ENCODE data around the gene IGFBPL1.
A peak's percentile ranks its signal among the peaks of the same experiment; 100 is the strongest.

IGFBPL1 gene

DNA sequence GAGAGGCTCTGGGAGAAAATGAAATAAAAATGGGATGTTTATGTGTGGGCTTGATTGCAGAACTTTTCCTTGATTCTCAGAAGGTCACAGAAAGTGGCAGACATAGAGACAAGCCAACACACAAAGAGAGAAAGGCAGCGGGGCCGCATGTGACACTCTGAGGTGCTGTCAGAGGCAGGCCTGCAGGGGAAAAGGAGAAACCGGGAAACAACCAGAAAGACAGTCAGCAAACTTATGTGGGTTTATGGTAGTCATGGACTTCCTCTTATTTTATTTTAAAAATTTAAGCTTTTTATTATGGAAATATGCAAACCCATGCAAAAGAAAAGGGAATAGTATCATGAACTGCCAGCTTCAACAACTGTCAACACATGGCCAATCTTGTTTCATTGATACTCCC, 16.3 kb upstream of the IGFBPL1 start:
- no peaks in the 10 kb centered on the region for H3K36me3 Mint-ChIP-seq (ENCODE audit: low read depth)

DNA sequence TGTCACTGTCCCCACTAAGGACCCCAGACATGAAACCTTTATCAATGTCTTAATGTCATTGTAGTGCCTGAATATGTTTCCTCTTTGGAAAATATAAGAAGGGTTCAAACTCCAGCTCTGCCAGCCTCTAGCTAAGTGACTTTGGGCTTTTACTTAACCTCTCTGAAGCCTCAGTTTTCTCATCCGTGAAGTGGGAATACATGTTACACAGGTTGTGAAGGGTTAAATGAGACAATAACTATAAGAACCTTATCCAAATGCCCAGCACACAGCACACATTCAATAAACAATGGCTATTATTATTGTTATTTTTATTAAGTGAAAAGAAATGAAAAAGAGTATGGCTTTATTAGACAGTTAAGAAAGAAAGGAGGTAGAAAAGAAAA, 15.7 kb upstream of the IGFBPL1 start:
- no peak overlapping the region for H3K4me3 Mint-ChIP-seq
- no peak overlapping the region for H3K27ac Mint-ChIP-seq
- peaks cover 24% of the 10 kb centered on the region for H3K27me3 Mint-ChIP-seq (ENCODE audit: low read depth)
- no peaks in the 10 kb centered on the region for H3K4me1 Mint-ChIP-seq
- H3K9me3 Mint-ChIP-seq = no peaks in the 10 kb centered on the region
- H3K36me3 Mint-ChIP-seq (ENCODE audit: low read depth) = no peaks in the 10 kb centered on the region
- TF ChIP-seq, protein P1, sequence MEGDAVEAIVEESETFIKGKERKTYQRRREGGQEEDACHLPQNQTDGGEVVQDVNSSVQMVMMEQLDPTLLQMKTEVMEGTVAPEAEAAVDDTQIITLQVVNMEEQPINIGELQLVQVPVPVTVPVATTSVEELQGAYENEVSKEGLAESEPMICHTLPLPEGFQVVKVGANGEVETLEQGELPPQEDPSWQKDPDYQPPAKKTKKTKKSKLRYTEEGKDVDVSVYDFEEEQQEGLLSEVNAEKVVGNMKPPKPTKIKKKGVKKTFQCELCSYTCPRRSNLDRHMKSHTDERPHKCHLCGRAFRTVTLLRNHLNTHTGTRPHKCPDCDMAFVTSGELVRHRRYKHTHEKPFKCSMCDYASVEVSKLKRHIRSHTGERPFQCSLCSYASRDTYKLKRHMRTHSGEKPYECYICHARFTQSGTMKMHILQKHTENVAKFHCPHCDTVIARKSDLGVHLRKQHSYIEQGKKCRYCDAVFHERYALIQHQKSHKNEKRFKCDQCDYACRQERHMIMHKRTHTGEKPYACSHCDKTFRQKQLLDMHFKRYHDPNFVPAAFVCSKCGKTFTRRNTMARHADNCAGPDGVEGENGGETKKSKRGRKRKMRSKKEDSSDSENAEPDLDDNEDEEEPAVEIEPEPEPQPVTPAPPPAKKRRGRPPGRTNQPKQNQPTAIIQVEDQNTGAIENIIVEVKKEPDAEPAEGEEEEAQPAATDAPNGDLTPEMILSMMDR (IDR thresholded peaks at IDR 0.05; ENCODE audit: unreplicated experiment in 3 of 3) = no peak

More for the DNA sequence above, 16.3 kb upstream of the IGFBPL1 start:
- Mint-ChIP-seq H3K27me3 (ENCODE audit: low read depth) (peaks cover 27% of the 10 kb centered on the region), H3K4me1 (no peaks in the 10 kb centered on the region), H3K27ac (no peak overlapping the region), H3K4me3 (no peak overlapping the region), H3K9me3 (no peaks in the 10 kb centered on the region)
- TF ChIP-seq, protein P1 (IDR thresholded peaks at IDR 0.05; ENCODE audit: unreplicated experiment in 3 of 3) = no peak

DNA sequence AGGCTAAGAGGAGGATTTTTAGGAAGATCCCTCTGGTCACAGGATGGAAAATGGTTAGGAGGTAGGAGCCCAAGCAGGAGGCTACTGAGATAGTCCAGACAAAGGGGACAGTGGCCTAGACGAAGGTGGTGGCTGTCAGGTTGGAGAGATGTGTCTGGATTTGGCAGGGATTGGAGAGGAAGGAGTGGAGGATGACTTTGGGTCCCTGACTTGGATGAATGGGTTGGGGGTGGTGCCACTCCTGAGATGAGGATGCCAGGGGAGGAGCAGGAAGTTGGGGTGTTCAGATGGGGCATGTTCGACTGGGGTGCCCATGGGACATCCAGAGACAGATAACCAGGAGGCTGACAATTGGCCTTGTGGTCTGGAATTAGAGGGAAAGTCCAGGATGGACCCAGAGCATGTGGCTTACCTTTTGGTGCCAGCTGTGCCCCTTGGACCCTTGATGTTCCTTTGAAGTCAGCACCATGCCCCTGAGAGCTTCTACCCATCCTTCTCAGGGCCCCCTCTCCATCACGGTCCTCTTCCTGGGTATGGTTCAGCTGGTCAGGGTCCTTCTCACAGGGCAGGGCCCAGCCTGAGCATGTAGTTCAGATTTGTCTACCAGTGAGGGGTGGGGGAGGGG, 15.1 kb upstream of the IGFBPL1 start:
- Mint-ChIP-seq H3K9me3 (no peaks in the 10 kb centered on the region), H3K4me3 (no peak overlapping the region), H3K27me3 (ENCODE audit: low read depth) (peaks cover 24% of the 10 kb centered on the region), H3K27ac (no peak overlapping the region), H3K36me3 (ENCODE audit: low read depth) (no peaks in the 10 kb centered on the region), H3K4me1 (no peaks in the 10 kb centered on the region)
- TF ChIP-seq, protein P1 (IDR thresholded peaks at IDR 0.05; ENCODE audit: unreplicated experiment in 3 of 3) = no peak

DNA sequence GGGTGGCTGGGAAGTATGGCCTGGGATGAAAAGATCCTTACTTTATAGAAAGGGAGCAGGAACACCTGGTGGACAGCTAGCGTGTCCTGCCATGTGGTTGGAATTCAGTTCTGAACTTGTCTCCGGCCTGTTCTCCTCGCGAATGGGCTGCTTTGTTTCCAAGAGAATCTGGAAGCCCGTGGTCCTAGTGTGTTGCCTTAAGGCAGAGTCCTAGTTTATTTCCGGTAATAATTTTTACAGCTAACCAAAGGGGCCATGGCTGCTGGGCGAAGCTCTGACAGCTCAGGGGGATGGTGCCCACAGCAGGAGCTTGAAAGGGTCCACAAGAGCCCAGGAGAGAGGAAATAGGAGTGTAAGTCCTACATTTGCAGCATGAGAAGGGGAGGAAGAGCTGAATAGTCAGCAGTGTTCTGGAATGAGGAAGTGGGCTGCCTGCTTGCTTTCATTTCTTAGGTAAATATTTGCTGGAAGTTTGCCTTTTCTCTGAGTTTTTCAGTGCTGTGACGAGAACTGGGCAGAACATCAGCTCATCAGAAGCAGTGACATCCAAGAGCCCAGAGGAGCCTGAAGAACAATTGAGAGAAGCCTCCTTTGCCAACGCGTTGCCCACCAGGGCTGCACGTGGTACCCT, 13.1 kb upstream of the IGFBPL1 start:
- TF ChIP-seq, protein P1 (IDR thresholded peaks at IDR 0.05; ENCODE audit: unreplicated experiment in 3 of 3) = no peak
- Mint-ChIP-seq H3K4me3 (no peak overlapping the region), H3K27me3 (ENCODE audit: low read depth) (peaks cover 32% of the 10 kb centered on the region), H3K27ac (peak overlapping the region in 2 of 3 experiments; percentile 28 to 76), H3K36me3 (ENCODE audit: low read depth) (no peaks in the 10 kb centered on the region), H3K4me1 (peaks cover 3% of the 10 kb centered on the region), H3K9me3 (no peaks in the 10 kb centered on the region)

DNA sequence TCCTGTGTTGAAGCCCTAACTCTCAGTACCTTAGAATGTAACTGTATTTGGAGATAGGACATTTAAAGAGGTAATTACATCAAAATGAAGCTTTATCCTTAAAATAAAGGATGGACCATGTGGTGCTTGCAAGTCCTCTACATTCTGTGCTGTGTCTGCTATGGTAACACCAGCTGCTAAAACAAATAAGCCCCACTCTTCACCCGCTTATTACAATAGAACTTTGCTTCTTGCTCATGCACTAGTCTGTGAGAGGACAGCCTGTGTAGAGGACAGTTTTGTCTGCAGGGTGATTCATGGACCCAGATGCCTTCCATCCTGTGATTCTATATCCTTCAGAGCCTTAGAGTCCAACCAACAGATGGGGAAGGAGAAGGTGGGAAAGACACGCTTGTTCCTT, 12.5 kb upstream of the IGFBPL1 start:
- TF ChIP-seq, protein P1 (IDR thresholded peaks at IDR 0.05; ENCODE audit: unreplicated experiment in 3 of 3) = no peak
- Mint-ChIP-seq H3K4me3 (no peak overlapping the region), H3K4me1 (peaks cover 5% of the 10 kb centered on the region), H3K27me3 (ENCODE audit: low read depth) (peaks cover 36% of the 10 kb centered on the region), H3K27ac (no peak overlapping the region), H3K36me3 (ENCODE audit: low read depth) (no peaks in the 10 kb centered on the region), H3K9me3 (no peaks in the 10 kb centered on the region)

DNA sequence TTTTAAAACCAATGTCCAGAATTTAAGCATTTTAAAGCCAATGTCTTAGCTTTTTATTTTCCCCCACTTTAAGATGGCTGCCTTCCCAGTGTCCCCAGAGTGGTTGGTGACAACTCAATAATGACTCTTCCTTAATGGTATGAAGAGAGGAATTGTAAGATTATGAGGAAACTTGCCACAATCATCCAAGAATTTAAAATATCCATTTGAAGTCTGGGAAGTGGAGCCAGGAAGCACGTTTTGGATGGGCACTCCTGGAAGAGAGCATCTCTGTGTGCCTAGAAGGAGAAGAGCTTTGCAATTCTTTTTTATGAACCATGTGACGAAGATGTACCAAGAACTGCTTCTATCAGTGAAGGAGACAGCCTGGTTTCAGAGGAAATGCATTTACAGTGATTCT, 11.3 kb upstream of the IGFBPL1 start:
- H3K9me3 Mint-ChIP-seq = no peaks in the 10 kb centered on the region
- no peaks in the 10 kb centered on the region for H3K36me3 Mint-ChIP-seq (ENCODE audit: low read depth)
- no peak overlapping the region for H3K27ac Mint-ChIP-seq
- TF ChIP-seq, protein P1 (IDR thresholded peaks at IDR 0.05; ENCODE audit: unreplicated experiment in 3 of 3) = no peak
- peaks cover 35% of the 10 kb centered on the region for H3K27me3 Mint-ChIP-seq (ENCODE audit: low read depth)
- peaks cover 5% of the 10 kb centered on the region for H3K4me1 Mint-ChIP-seq
- H3K4me3 Mint-ChIP-seq = no peak overlapping the region
